Measurements from ENCODE around the gene CAMK2A. TPM values are rescaled to one million over a fixed set of nuclear protein-coding genes. Genes with fewer than 3 reads are reported as not detected.

Gene CAMK2A
- total and polyA plus RNA-seq, 4 donors = 0.31 to 2.7 (median 1.0) TPM

GRCh38 chr5:150242251-150242894 lies 47.2 kb downstream of the CAMK2A start:
- DNase-seq = no peak

GRCh38 chr5:150241298-150242160 lies 48.0 kb downstream of the CAMK2A start:
- H3K9me3 ChIP-seq (ENCODE audit: control insufficient read depth in 4 of 4, insufficient read depth in 3 of 4, low read length in 3 of 4) = no peaks in the 10 kb centered on the region
- no peak overlapping the region for H3K27ac ChIP-seq (ENCODE audit: low read depth in 1 of 2, low read length in 1 of 2)
- peaks cover 0 to 39% (median 7%) of the 10 kb centered on the region in 5 donors for H3K4me1 ChIP-seq (ENCODE audit: control insufficient read depth in 5 of 5, insufficient read depth in 5 of 5, low read length in 5 of 5)
- DNase-seq (peak; percentile 70 to 85 (median 75)), ATAC-seq (ENCODE audit: insufficient read depth, low FRiP score) (no peak)
- 63 to 66% methylated on average over 14 of the region's 14 CpGs for WGBS, 2 donors
- TF ChIP-seq, protein P1, sequence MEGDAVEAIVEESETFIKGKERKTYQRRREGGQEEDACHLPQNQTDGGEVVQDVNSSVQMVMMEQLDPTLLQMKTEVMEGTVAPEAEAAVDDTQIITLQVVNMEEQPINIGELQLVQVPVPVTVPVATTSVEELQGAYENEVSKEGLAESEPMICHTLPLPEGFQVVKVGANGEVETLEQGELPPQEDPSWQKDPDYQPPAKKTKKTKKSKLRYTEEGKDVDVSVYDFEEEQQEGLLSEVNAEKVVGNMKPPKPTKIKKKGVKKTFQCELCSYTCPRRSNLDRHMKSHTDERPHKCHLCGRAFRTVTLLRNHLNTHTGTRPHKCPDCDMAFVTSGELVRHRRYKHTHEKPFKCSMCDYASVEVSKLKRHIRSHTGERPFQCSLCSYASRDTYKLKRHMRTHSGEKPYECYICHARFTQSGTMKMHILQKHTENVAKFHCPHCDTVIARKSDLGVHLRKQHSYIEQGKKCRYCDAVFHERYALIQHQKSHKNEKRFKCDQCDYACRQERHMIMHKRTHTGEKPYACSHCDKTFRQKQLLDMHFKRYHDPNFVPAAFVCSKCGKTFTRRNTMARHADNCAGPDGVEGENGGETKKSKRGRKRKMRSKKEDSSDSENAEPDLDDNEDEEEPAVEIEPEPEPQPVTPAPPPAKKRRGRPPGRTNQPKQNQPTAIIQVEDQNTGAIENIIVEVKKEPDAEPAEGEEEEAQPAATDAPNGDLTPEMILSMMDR (IDR thresholded peaks at IDR 0.05; ENCODE audit: control extremely low read depth, extremely low read depth) = no peak
- no peaks in the 10 kb centered on the region for H3K27me3 ChIP-seq (ENCODE audit: control insufficient read depth in 3 of 3, insufficient read depth in 3 of 3, low read length in 2 of 3)
- H3K4me3 ChIP-seq = no peak overlapping the region
- H3K9ac ChIP-seq (ENCODE audit: insufficient read depth in 1 of 2, low read length in 2 of 2) = no peak overlapping the region
- H3K36me3 ChIP-seq (ENCODE audit: control insufficient read depth in 4 of 4, insufficient read depth in 4 of 4, low read length in 4 of 4) = no peaks in the 10 kb centered on the region

More at GRCh38 chr5:150242251-150242894, 47.2 kb downstream of the CAMK2A start:
- ATAC-seq (ENCODE audit: insufficient read depth, low FRiP score) = no peak
- Histone ChIP-seq H3K36me3 (ENCODE audit: control insufficient read depth in 4 of 4, insufficient read depth in 4 of 4, low read length in 4 of 4) (no peaks in the 10 kb centered on the region), H3K27ac (ENCODE audit: low read depth in 1 of 2, low read length in 1 of 2) (no peak overlapping the region), H3K4me1 (ENCODE audit: control insufficient read depth in 5 of 5, insufficient read depth in 5 of 5, low read length in 5 of 5) (peaks cover 0 to 39% (median 7%) of the 10 kb centered on the region in 5 donors), H3K27me3 (ENCODE audit: control insufficient read depth in 3 of 3, insufficient read depth in 3 of 3, low read length in 2 of 3) (no peaks in the 10 kb centered on the region), H3K4me3 (no peak overlapping the region), H3K9me3 (ENCODE audit: control insufficient read depth in 4 of 4, insufficient read depth in 3 of 4, low read length in 3 of 4) (no peaks in the 10 kb centered on the region), H3K9ac (ENCODE audit: insufficient read depth in 1 of 2, low read length in 2 of 2) (no peak overlapping the region)
- WGBS, 2 donors = 90 to 92% methylated on average over 11 of the region's 11 CpGs
- TF ChIP-seq, protein P1 (IDR thresholded peaks at IDR 0.05; ENCODE audit: control extremely low read depth, extremely low read depth) = no peak

DNA sequence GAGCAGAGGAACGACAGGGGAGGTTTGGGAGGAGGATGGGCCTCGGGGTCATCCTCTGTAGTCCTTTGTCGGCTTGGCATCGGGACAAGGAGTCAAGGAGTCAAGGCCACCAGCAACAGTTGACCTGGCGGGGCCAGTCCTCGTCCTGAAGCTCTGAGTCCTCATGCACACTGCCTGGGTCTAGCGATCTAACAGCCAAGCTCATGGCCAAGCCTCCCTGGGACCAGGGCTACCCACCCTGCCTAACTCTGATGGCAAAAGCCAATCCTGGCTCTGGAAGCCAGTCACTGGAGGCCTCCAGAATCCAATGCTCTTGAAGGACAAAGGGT lies 49.8 kb downstream of the CAMK2A start:
- Histone ChIP-seq H3K36me3 (ENCODE audit: control insufficient read depth in 4 of 4, insufficient read depth in 4 of 4, low read length in 4 of 4) (no peaks in the 10 kb centered on the region), H3K9ac (ENCODE audit: insufficient read depth in 1 of 2, low read length in 2 of 2) (no peak overlapping the region), H3K4me3 (no peak overlapping the region), H3K9me3 (ENCODE audit: control insufficient read depth in 4 of 4, insufficient read depth in 3 of 4, low read length in 3 of 4) (no peaks in the 10 kb centered on the region), H3K27me3 (ENCODE audit: control insufficient read depth in 3 of 3, insufficient read depth in 3 of 3, low read length in 2 of 3) (no peaks in the 10 kb centered on the region), H3K27ac (ENCODE audit: low read depth in 1 of 2, low read length in 1 of 2) (no peak overlapping the region), H3K4me1 (ENCODE audit: control insufficient read depth in 5 of 5, insufficient read depth in 5 of 5, low read length in 5 of 5) (peaks cover 0 to 28% (median 0%) of the 10 kb centered on the region in 5 donors)
- WGBS, 2 donors = 83 to 96% methylated on average over 7 of the region's 7 CpGs
- DNase-seq (no peak), ATAC-seq (ENCODE audit: insufficient read depth, low FRiP score) (no peak)
- TF ChIP-seq, protein P1 (IDR thresholded peaks at IDR 0.05; ENCODE audit: control extremely low read depth, extremely low read depth) = no peak
